Measurements from ENCODE around the gene HSD17B3. TPM values are rescaled to one million over a fixed set of nuclear protein-coding genes. Genes with fewer than 3 reads are reported as not detected.

HSD17B3 gene
- total and polyA plus RNA-seq, 2 donors (not counting 1 experiment from before 2014, with no cell fraction given): not detected

- no peak overlapping the region for H3K4me3 ChIP-seq (ENCODE audit: control extremely low read depth in 1 of 5, extremely low read depth in 1 of 5, insufficient read depth in 1 of 5, low read depth in 2 of 5, low read length in 4 of 5)
- 82% methylated on average over 11 of the region's 11 CpGs for WGBS (ENCODE audit: insufficient coverage)
- no peaks in the 10 kb centered on the region for H3K9me3 Mint-ChIP-seq (ENCODE audit: insufficient read depth)
- peak overlapping the region; percentile 26 for H3K4me3 Mint-ChIP-seq
- no peak overlapping the region for H3K27ac ChIP-seq (ENCODE audit: low read length in 2 of 2)
- POLR2A ChIA-PET: no interaction called here
- peaks cover 0 to 6% (median 0%) of the 10 kb centered on the region in 3 donors for H3K9me3 ChIP-seq (ENCODE audit: control extremely low read depth in 1 of 3, control insufficient read depth in 2 of 3, insufficient read depth in 1 of 3, low read length in 2 of 3)
- peaks cover 0 to 38% (median 12%) of the 10 kb centered on the region in 4 experiments for H3K27me3 ChIP-seq (replicated peaks in 1 of 4; ENCODE audit: control extremely low read depth in 1 of 4, control insufficient read depth in 3 of 4, insufficient read depth in 4 of 4, low read length in 3 of 4)
- intact Hi-C loops (cut with micrococcal nuclease): loop anchor here (5.0 to 10.0 kb wide), 2 partner anchors 492 to 840 kb away; no protein-coding TSS in a partner anchor
- H2AFZ ChIP-seq (ENCODE audit: insufficient read depth, low read depth, low read length, poor library complexity, severe bottlenecking): no peak overlapping the region
- peaks cover 7% of the 10 kb centered on the region for H3K4me1 Mint-ChIP-seq
- peaks cover 10 to 14% of the 10 kb centered on the region in 2 donors for H3K4me1 ChIP-seq (ENCODE audit: control insufficient read depth in 2 of 2, insufficient read depth in 2 of 2, low read length in 2 of 2)
- CTCF ChIA-PET: interaction anchor here (0.9 to 2.8 kb wide), 7 partner anchors 8 to 1536 kb away, joined by 3 to 18 read pairs (median 6); no protein-coding TSS in a partner anchor
- no peaks in the 10 kb centered on the region for H4K20me1 ChIP-seq (ENCODE audit: control insufficient read depth, insufficient read depth, low read length, poor library complexity, severe bottlenecking)
- H3K36me3 ChIP-seq (replicated peaks in 1 of 2; ENCODE audit: control extremely low read depth in 1 of 2, control insufficient read depth in 1 of 2, extremely low read depth in 1 of 2, insufficient read depth in 2 of 2, low read length in 1 of 2): no peaks in the 10 kb centered on the region
- ATAC-seq (ENCODE audit: low read depth) (no peak), DNase-seq (no peak)
- no peak for TF ChIP-seq CTCF (IDR thresholded peaks at IDR 0.05)
- no peak for TF ChIP-seq EZH2 (IDR thresholded peaks at IDR 0.05; ENCODE audit: borderline replicate concordance, insufficient read depth, low read depth, low read length, poor library complexity, severe bottlenecking)
- H3K9ac ChIP-seq (ENCODE audit: low read length): no peak overlapping the region
- H3K27me3 Mint-ChIP-seq: peaks cover 56% of the 10 kb centered on the region
- H3K79me2 ChIP-seq (ENCODE audit: control insufficient read depth, insufficient read depth, low read length): no peaks in the 10 kb centered on the region
- no peak overlapping the region for H3K4me2 ChIP-seq (replicated peaks; ENCODE audit: low read depth, low read length, poor library complexity, severe bottlenecking)
- no peak overlapping the region for H3K27ac Mint-ChIP-seq
Observed at GRCh38 chr9:96217294-96217707, 84.7 kb downstream of the HSD17B3 start.

- CTCF ChIA-PET: interaction anchor here (1.4 to 2.8 kb wide), 3 partner anchors 11 to 1536 kb away, joined by 4 to 18 read pairs (median 12); no protein-coding TSS in a partner anchor
- Histone ChIP-seq H3K9me3 (ENCODE audit: control extremely low read depth in 1 of 3, control insufficient read depth in 2 of 3, insufficient read depth in 1 of 3, low read length in 2 of 3) (peaks cover 0 to 6% (median 0%) of the 10 kb centered on the region in 3 donors), H2AFZ (ENCODE audit: insufficient read depth, low read depth, low read length, poor library complexity, severe bottlenecking) (no peak overlapping the region), H3K4me3 (ENCODE audit: control extremely low read depth in 1 of 5, extremely low read depth in 1 of 5, insufficient read depth in 1 of 5, low read depth in 2 of 5, low read length in 4 of 5) (no peak overlapping the region), H3K27me3 (replicated peaks in 1 of 4; ENCODE audit: control extremely low read depth in 1 of 4, control insufficient read depth in 3 of 4, insufficient read depth in 4 of 4, low read length in 3 of 4) (peaks cover 0 to 32% (median 10%) of the 10 kb centered on the region in 4 experiments), H3K36me3 (replicated peaks in 1 of 2; ENCODE audit: control extremely low read depth in 1 of 2, control insufficient read depth in 1 of 2, extremely low read depth in 1 of 2, insufficient read depth in 2 of 2, low read length in 1 of 2) (no peaks in the 10 kb centered on the region), H3K79me2 (ENCODE audit: control insufficient read depth, insufficient read depth, low read length) (no peaks in the 10 kb centered on the region), H3K4me1 (ENCODE audit: control insufficient read depth in 2 of 2, insufficient read depth in 2 of 2, low read length in 2 of 2) (peaks cover 10 to 14% of the 10 kb centered on the region in 2 donors), H3K27ac (ENCODE audit: low read length in 2 of 2) (no peak overlapping the region), H4K20me1 (ENCODE audit: control insufficient read depth, insufficient read depth, low read length, poor library complexity, severe bottlenecking) (no peaks in the 10 kb centered on the region), H3K9ac (ENCODE audit: low read length) (no peak overlapping the region), H3K4me2 (replicated peaks; ENCODE audit: low read depth, low read length, poor library complexity, severe bottlenecking) (no peak overlapping the region)
- no peak overlapping the region for H3K4me3 Mint-ChIP-seq
- DNase-seq (no peak), ATAC-seq (ENCODE audit: low read depth) (no peak)
- intact Hi-C loops (cut with micrococcal nuclease): loop anchor here (5.0 to 10.0 kb wide), 2 partner anchors 492 to 839 kb away; no protein-coding TSS in a partner anchor
- H3K9me3 Mint-ChIP-seq (ENCODE audit: insufficient read depth): no peaks in the 10 kb centered on the region
- 90% methylated on average over 1 of the region's 5 CpGs for WGBS (ENCODE audit: insufficient coverage)
- H3K27me3 Mint-ChIP-seq: peaks cover 51% of the 10 kb centered on the region
- H3K27ac Mint-ChIP-seq: no peak overlapping the region
- TF ChIP-seq EZH2 (IDR thresholded peaks at IDR 0.05; ENCODE audit: borderline replicate concordance, insufficient read depth, low read depth, low read length, poor library complexity, severe bottlenecking) (no peak), CTCF (IDR thresholded peaks at IDR 0.05) (no peak)
- POLR2A ChIA-PET: no interaction called here
- H3K4me1 Mint-ChIP-seq: peaks cover 7% of the 10 kb centered on the region
Observed at GRCh38 chr9:96216583-96216982, 85.4 kb downstream of the HSD17B3 start.

All from B cell (primary cell).